Fibroblast of villous mesenchyme (primary cell): ENCODE results near the gene ST3GAL4. TPM values are rescaled to one million over a fixed set of nuclear protein-coding genes. Genes with fewer than 3 reads are reported as not detected.
"Not testable (repeated sequence)": the region's sequence is repeated elsewhere in the genome, so short reads cannot be mapped to it uniquely, and the experiment has no call there.

Source experiments
- DNase-seq: peaks from one replicate; pipeline ENCODE4 v3.0.0-alpha.2; 2010; ENCODE audit warnings: low read depth
- H3K4me3 ChIP-seq: 2 replicates; pipeline ENCODE4 v1.5.1; 2011; ENCODE audit warnings: low read depth, mild to moderate bottlenecking, low read length
- CTCF ChIP-seq: IDR thresholded peaks from 2 replicates; pipeline ENCODE4 v1.5.1; 2012; ENCODE audit warnings: low read depth, mild to moderate bottlenecking, low read length; ENCODE audit not compliant: insufficient read depth
- total RNA-seq: library from RNA; depleted of rRNA; stranded (reverse); fragments of >200 nt; gene quantifications from 2 replicates; pipeline ENCODE4 v1.2.3, GENCODE V29; 2012

ST3GAL4 gene
- total RNA-seq, 1 donor: 16.8 TPM

DNA sequence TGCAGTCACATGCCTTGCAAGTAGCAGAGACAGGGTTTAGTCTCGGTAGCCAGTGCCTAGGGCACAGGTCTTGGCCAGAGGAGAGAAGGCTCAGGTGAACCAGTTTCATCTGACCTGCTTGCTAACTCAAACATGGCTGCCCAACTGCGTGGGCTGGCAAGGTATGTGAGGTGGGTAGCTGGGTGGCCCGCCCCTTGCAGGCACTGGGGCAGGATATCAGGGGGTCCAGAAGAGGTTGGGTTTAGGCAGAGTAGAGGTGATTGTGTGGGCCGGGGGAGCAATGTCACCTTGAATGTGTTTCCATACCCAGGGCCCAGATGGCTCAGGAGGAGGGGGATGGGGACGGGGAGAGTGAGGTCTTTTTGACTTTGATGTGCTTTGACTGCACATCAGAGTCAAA, 37.7 kb downstream of the ST3GAL4 start:
- DNase-seq: no peak
- H3K4me3 ChIP-seq: no peak overlapping the region
- TF ChIP-seq CTCF: no peak

DNA sequence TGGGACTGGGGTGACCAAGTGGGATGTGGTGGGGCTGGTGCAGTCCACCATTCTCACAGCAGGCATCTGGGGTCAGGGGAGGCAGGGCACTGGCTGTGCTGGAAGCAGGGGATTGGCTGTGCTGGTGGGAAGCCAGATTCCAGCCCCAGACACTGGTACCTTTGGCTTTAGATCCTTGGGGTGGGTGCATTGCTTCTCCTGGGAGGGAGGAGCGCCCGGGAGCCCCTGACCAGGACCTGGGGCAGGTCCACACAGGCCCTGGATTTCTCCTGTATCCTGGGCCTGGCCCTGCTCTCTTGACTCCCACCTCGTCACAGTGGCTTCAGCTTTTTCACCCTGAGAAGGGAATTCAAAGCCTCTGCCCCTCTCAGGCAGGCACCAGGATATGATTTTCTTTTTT, 38.5 kb downstream of the ST3GAL4 start:
- TF ChIP-seq CTCF: no peak
- no peak overlapping the region for H3K4me3 ChIP-seq
- DNase-seq: no peak

DNA sequence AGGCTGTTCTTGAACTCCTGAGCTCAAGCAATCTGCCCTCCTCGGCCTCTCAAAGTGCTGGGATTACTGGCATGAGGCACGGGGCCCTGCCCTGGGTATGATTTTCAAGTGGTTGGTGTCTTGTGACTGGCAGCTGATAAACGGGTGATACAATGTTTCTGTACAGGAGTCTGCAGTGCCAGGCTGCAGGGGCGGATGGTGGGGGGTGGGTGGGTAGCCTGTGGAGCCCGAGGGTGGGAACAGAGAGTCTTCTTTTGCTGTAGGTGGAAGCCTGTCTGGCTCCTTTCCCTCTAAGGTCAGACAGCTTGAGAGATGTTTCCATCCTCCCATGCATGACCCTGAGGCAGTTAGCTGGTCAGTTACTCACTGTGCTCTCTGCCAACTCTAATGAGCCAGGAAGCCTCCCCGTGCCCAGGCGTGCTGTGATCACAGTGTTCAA, 39.2 kb downstream of the ST3GAL4 start:
- not testable (repeated sequence) for DNase-seq, H3K4me3 ChIP-seq

GRCh38 chr11:126395784-126396183, 40.3 kb downstream of the ST3GAL4 start:
- not testable (repeated sequence) for DNase-seq, H3K4me3 ChIP-seq

DNA sequence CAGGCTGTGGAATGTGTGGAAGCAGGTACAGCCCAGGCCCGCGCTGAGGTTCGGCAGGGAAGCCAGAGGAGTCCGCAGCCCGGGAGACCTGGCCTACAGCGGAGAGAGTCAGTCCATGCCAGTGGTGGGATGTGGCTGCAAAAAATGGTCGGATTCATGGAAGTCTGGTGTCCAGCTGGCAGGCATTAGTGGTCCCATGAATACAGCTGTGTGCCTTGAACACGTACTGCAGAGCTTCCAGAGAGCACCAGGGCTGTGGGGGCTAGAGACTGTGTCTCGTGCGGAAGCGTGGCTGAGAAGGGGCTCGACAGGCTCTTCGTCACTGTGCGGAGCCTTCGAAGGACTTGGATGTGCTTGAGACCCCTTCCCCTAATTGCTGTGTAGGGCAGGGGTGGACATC, 40.8 kb downstream of the ST3GAL4 start:
- not testable (repeated sequence) for DNase-seq, H3K4me3 ChIP-seq

DNA sequence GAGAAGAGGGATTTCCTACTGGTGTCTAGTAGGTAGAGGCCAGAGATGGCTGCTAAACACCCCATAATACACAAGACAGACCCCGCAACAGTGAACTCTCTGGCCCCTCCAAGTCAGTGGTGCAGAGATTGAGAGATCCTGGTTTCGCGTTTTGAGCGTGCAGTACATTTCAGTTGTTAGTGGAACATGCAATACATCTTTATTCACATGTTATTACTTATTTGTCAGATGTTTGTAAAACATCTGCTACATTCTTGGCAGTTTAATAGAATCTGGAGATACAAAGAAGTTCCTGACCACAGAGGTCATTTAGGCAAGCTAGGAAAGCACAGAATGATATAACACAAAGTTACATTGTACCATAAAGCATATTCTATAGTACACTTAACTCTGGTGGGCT, 41.5 kb downstream of the ST3GAL4 start:
- no peak for TF ChIP-seq CTCF
- DNase-seq: peak; percentile 26
- H3K4me3 ChIP-seq: no peak overlapping the region

DNA sequence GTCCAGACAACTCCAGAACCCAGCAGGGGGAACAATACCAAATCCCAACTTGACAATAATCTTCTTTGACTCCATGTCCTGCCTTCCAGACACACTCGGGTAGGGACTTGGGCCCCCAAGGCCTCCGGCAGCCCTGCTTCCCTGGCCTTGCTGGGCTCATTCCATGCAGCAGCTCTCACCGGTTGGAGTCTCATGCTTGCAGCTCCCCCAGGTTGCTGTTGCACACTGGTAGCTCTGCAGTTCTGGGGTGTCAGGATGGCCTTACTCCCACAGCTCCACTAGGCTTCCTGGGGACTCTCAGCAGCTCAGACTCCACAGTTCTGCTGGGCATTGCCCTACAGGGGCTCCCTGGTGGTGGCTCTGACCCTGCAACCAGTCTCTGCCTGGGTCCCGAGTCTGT, 42.8 kb downstream of the ST3GAL4 start:
- H3K4me3 ChIP-seq: no peak overlapping the region
- DNase-seq: no peak
- TF ChIP-seq CTCF: no peak

DNA sequence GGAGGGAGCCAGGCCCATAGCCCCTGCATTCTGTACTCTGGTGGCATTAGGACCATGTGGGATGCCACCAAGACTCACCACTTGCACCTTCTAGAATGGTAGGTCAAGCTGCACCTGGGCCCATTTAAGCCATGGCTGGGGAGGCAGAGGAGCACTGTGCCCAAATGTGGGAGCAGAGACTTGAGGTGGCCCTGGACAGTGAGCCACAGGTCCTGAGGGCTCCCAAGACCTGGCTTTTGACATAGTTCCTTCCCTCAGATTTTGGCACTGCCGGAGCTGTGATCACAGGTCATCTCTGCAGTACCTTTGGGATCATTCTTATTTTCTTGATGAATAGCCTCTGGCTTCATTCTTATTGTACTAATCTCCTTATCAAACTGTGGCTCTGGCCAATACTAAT, 43.2 kb downstream of the ST3GAL4 start:
- no peak for TF ChIP-seq CTCF
- H3K4me3 ChIP-seq: no peak overlapping the region
- DNase-seq: no peak

DNA sequence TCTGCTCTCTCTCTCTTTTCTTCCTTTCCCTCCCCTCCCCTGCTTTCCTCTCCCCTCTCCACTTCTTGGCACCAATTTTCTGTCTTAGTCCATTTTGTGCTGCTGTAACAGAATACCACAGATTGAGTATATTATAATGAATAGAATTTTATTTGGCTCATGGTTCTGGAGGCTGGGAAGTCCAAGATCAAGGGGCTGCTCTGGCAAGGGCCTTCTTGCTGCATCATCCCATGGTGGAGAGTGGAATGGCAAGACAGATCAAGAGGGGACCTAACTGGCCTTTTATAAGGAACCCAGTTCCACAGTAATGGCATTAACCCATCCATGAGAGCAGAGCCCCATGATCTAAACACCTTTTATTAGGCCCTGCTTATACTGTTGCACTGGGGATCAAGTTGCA, 44.5 kb downstream of the ST3GAL4 start:
- no peak for DNase-seq
- no peak overlapping the region for H3K4me3 ChIP-seq
- no peak for TF ChIP-seq CTCF
